Measurements from ENCODE around the gene ADCY3. TPM values are rescaled to one million over a fixed set of nuclear protein-coding genes. Genes with fewer than 3 reads are reported as not detected.

ADCY3 gene
- total and polyA plus RNA-seq, 2 of the 13 experiments (the other 11 are each of a cell fraction or from before 2014, with no cell fraction given), result 0.11 to 0.61 TPM

- TF ChIP-seq GFI1 (CRISPR knock-in tag; IDR thresholded peaks at IDR 0.05; ENCODE audit: borderline replicate concordance) (no peak), MEF2D (CRISPR knock-in tag; IDR thresholded peaks at IDR 0.05) (no peak), ZBTB10 (CRISPR knock-in tag; IDR thresholded peaks at IDR 0.05; ENCODE audit: borderline replicate concordance) (no peak), CC2D1A (CRISPR knock-in tag; IDR thresholded peaks at IDR 0.05) (no peak), ZNF558 (CRISPR knock-in tag; IDR thresholded peaks at IDR 0.05; ENCODE audit: borderline replicate concordance) (no peak), ZFX (CRISPR knock-in tag; IDR thresholded peaks at IDR 0.05; ENCODE audit: low read depth) (peak; percentile 68), RBM39 (IDR thresholded peaks at IDR 0.05; ENCODE audit: low read depth, low read length, poor library complexity, severe bottlenecking) (no peak), MLXIP (CRISPR knock-in tag; IDR thresholded peaks at IDR 0.05; ENCODE audit: borderline replicate concordance) (no peak), TBX3 (IDR thresholded peaks at IDR 0.05; ENCODE audit: borderline replicate concordance) (no peak), FOXO1 (CRISPR knock-in tag; IDR thresholded peaks at IDR 0.05) (no peak), IRF2 (CRISPR knock-in tag; IDR thresholded peaks at IDR 0.05) (no peak; the same call in 1 of the 2 replicates), DMAP1 (CRISPR knock-in tag; IDR thresholded peaks at IDR 0.05) (no peak), KLF16 (CRISPR knock-in tag; IDR thresholded peaks at IDR 0.05) (peak in 1 of 2 experiments; percentile 28; a peak in 2 of 4 replicates), KMT2A (CRISPR knock-in tag; IDR thresholded peaks at IDR 0.05) (peak; percentile 48; the same call in 1 of the 2 replicates), SOX5 (CRISPR knock-in tag; IDR thresholded peaks at IDR 0.05; ENCODE audit: borderline replicate concordance) (0 out of 2 replicates have a peak, but pooled peaks have one; percentile 49), MAFG (CRISPR knock-in tag; IDR thresholded peaks at IDR 0.05) (no peak), SRSF4 (IDR thresholded peaks at IDR 0.05; ENCODE audit: low read depth, low read length, poor library complexity, severe bottlenecking) (no peak)
- TF ChIP-seq, protein P1, sequence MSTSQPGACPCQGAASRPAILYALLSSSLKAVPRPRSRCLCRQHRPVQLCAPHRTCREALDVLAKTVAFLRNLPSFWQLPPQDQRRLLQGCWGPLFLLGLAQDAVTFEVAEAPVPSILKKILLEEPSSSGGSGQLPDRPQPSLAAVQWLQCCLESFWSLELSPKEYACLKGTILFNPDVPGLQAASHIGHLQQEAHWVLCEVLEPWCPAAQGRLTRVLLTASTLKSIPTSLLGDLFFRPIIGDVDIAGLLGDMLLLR (CRISPR knock-in tag; IDR thresholded peaks at IDR 0.05), result peak; percentile 28; the same call in 1 of the 2 replicates
Observed at GRCh38 chr2:24827321-24828237, 92.5 kb downstream of the ADCY3 start (continued).

All from HepG2 (cell line).